Thymus (tissue), 11 donors: ENCODE results near the gene ST6GAL1. TPM values are rescaled to one million over a fixed set of nuclear protein-coding genes. Genes with fewer than 3 reads are reported as not detected.

Experiments
- DNase-seq, 9 donors: peaks; one replicate each; pipeline ENCODE4 v3.0.0-alpha.2; 2013; ENCODE audit warnings: low spot score in 9 of 9, low read depth in 6 of 9, missing footprints in 1 of 9
- H3K27ac ChIP-seq, 2 donors: one replicate each; pipeline ENCODE4 v1.5.1; 2013; ENCODE audit warnings: control low read depth in 1 of 2, low read depth in 1 of 2, low read length in 1 of 2, mild to moderate bottlenecking in 1 of 2, moderate library complexity in 1 of 2
- H3K27me3 ChIP-seq, 2 donors: one replicate each; pipeline ENCODE4 v1.5.1; 2013; ENCODE audit warnings: low read length in 1 of 2; ENCODE audit not compliant: control insufficient read depth in 2 of 2, insufficient read depth in 1 of 2
- H3K36me3 ChIP-seq, 2 donors: one replicate each; pipeline ENCODE4 v1.5.1; 2013; ENCODE audit warnings: low read length in 1 of 2, mild to moderate bottlenecking in 1 of 2, moderate library complexity in 1 of 2; ENCODE audit not compliant: control insufficient read depth in 2 of 2, insufficient read depth in 2 of 2
- H3K4me1 ChIP-seq, 2 donors: one replicate each; pipeline ENCODE4 v1.5.1; 2013; ENCODE audit warnings: low read length in 2 of 2; ENCODE audit not compliant: control insufficient read depth in 2 of 2, insufficient read depth in 2 of 2
- H3K4me3 ChIP-seq, 2 donors: one replicate each; pipeline ENCODE4 v1.5.1; 2013; ENCODE audit warnings: low read length in 2 of 2, control low read depth in 1 of 2, mild to moderate bottlenecking in 1 of 2
- H3K9me3 ChIP-seq, 2 donors: one replicate each; pipeline ENCODE4 v1.5.1; 2013; ENCODE audit warnings: low read length in 1 of 2, mild to moderate bottlenecking in 1 of 2; ENCODE audit not compliant: control insufficient read depth in 2 of 2, insufficient read depth in 1 of 2
- WGBS: extraction: QIAGEN DNeasy Blood & Tissue Kit; methylation state at CpG from one replicate; pipeline ENCODE4 v1.1.7; 2013; 5-methylcytosine and 5-hydroxymethylcytosine counted together
- polyA plus RNA-seq: library from polyadenylated mRNA; stranded (reverse); fragments of 200-250 nt; gene quantifications from one replicate; pipeline ENCODE4 v1.2.3, GENCODE V29; 2013
- total RNA-seq: library from RNA; stranded (reverse); fragments of 120-200 nt; gene quantifications from one replicate; pipeline ENCODE4 v1.2.4, GENCODE V29; 2013
- donor health status: healthy.

The ST6GAL1 gene
- total and polyA plus RNA-seq, 2 donors: 37.6 to 39.2 TPM

- 98% methylated on average over 9 of the region's 9 CpGs for WGBS
- no peaks in the 10 kb centered on the region for H3K9me3 ChIP-seq
- peaks cover 0 to 2% of the 10 kb centered on the region in 2 donors for H3K4me1 ChIP-seq
- no peak overlapping the region for H3K27ac ChIP-seq
- H3K4me3 ChIP-seq: no peak overlapping the region
- H3K36me3 ChIP-seq: no peaks in the 10 kb centered on the region
- H3K27me3 ChIP-seq: no peaks in the 10 kb centered on the region
- DNase-seq: no peak
Measured at GRCh38 chr3:186922224-186922623, 8.1 kb upstream of the ST6GAL1 start.

GRCh38 chr3:186922790-186923189, 7.5 kb upstream of the ST6GAL1 start:
- H3K36me3 ChIP-seq: no peaks in the 10 kb centered on the region
- H3K27ac ChIP-seq: no peak overlapping the region
- WGBS: 97% methylated on average over 5 of the region's 5 CpGs

GRCh38 chr3:186923241-186923640, 7.1 kb upstream of the ST6GAL1 start:
- Histone ChIP-seq H3K4me3 (no peak overlapping the region), H3K9me3 (no peaks in the 10 kb centered on the region), H3K4me1 (peaks cover 0 to 2% of the 10 kb centered on the region in 2 donors), H3K27ac (no peak overlapping the region), H3K36me3 (no peaks in the 10 kb centered on the region), H3K27me3 (no peaks in the 10 kb centered on the region)
- 98% methylated on average over 3 of the region's 3 CpGs for WGBS
- DNase-seq: no peak

More at GRCh38 chr3:186922790-186923189, 7.5 kb upstream of the ST6GAL1 start:
- no peaks in the 10 kb centered on the region for H3K27me3 ChIP-seq
- peaks cover 0 to 2% of the 10 kb centered on the region in 2 donors for H3K4me1 ChIP-seq
- H3K9me3 ChIP-seq: no peaks in the 10 kb centered on the region
- DNase-seq: no peak
- H3K4me3 ChIP-seq: no peak overlapping the region

- 98% methylated on average over 1 of the region's 1 CpG for WGBS
- Histone ChIP-seq H3K36me3 (no peaks in the 10 kb centered on the region), H3K4me3 (no peak overlapping the region), H3K4me1 (peaks cover 0 to 5% of the 10 kb centered on the region in 2 donors), H3K9me3 (no peaks in the 10 kb centered on the region), H3K27me3 (peaks cover 0 to 8% of the 10 kb centered on the region in 2 donors), H3K27ac (no peak overlapping the region)
- DNase-seq: no peak
Measured at GRCh38 chr3:186925826-186926225, 4.5 kb upstream of the ST6GAL1 start.

GRCh38 chr3:186929186-186929585, 1.1 kb upstream of the ST6GAL1 start:
- 98% methylated on average over 5 of the region's 5 CpGs for WGBS
- no peak overlapping the region for H3K27ac ChIP-seq
- peaks cover 4 to 28% of the 10 kb centered on the region in 2 donors for H3K4me1 ChIP-seq
- no peak for DNase-seq
- no peak overlapping the region for H3K4me3 ChIP-seq
- H3K36me3 ChIP-seq: no peaks in the 10 kb centered on the region
- H3K9me3 ChIP-seq: no peaks in the 10 kb centered on the region
- peaks cover 0 to 10% of the 10 kb centered on the region in 2 donors for H3K27me3 ChIP-seq

GRCh38 chr3:186929685-186930084, 641 bp upstream of the ST6GAL1 start:
- peaks cover 0 to 10% of the 10 kb centered on the region in 2 donors for H3K27me3 ChIP-seq
- 89% methylated on average over 12 of the region's 12 CpGs for WGBS
- no peaks in the 10 kb centered on the region for H3K36me3 ChIP-seq
- no peak for DNase-seq
- H3K4me1 ChIP-seq: peaks cover 4 to 28% of the 10 kb centered on the region in 2 donors
- H3K4me3 ChIP-seq: peak overlapping the region; percentile 72 to 85
- H3K27ac ChIP-seq: no peak overlapping the region
- no peaks in the 10 kb centered on the region for H3K9me3 ChIP-seq

GRCh38 chr3:186930641-186931531, 560 bp downstream of the ST6GAL1 start:
- H3K4me3 ChIP-seq: peak overlapping the region; percentile 72 to 85
- H3K36me3 ChIP-seq: peaks cover 0 to 2% of the 10 kb centered on the region in 2 donors
- peak overlapping the region; percentile 69 to 87 for H3K27ac ChIP-seq
- H3K27me3 ChIP-seq: peaks cover 0 to 10% of the 10 kb centered on the region in 2 donors
- H3K9me3 ChIP-seq: no peaks in the 10 kb centered on the region
- H3K4me1 ChIP-seq: peaks cover 4 to 28% of the 10 kb centered on the region in 2 donors
- WGBS: under 1% methylated on average over 76 of the region's 76 CpGs
- peak in 6 of 9 donors; percentile 27 to 75 (median 44) for DNase-seq

GRCh38 chr3:186931532-186932280, 1.4 kb downstream of the ST6GAL1 start:
- peaks cover 0 to 10% of the 10 kb centered on the region in 2 donors for H3K27me3 ChIP-seq
- H3K36me3 ChIP-seq: peaks cover 0 to 2% of the 10 kb centered on the region in 2 donors
- H3K4me3 ChIP-seq: peak overlapping the region; percentile 72 to 85
- H3K4me1 ChIP-seq: peaks cover 4 to 28% of the 10 kb centered on the region in 2 donors
- H3K27ac ChIP-seq: peak overlapping the region; percentile 69 to 73
- peak in 7 of 9 donors; percentile 34 to 81 (median 58) for DNase-seq
- H3K9me3 ChIP-seq: no peaks in the 10 kb centered on the region
- WGBS: 1% methylated on average over 32 of the region's 32 CpGs
